Stimulated activated naive CD8-positive, alpha-beta T cell treated with anti-CD3 and anti-CD28 coated beads, Interleukin-15, Interleukin-2, amounts not matched to agents 100 U/mL and 50 U/mL, for 24 hours (primary cell): ENCODE results near the gene UBAC2.
"Not testable (repeated sequence)": the region's sequence is repeated elsewhere in the genome, so short reads cannot be mapped to it uniquely, and the experiment has no call there.

ENCODE experiments used
- ATAC-seq: fragments of 150-1000 bp; cut with Tn5 transposase; one replicate; pipeline ENCODE4 v1.10.0; 2021
- DNase-seq: peaks from one replicate; pipeline ENCODE4 v3.0.0; 2021

The UBAC2 gene

DNA sequence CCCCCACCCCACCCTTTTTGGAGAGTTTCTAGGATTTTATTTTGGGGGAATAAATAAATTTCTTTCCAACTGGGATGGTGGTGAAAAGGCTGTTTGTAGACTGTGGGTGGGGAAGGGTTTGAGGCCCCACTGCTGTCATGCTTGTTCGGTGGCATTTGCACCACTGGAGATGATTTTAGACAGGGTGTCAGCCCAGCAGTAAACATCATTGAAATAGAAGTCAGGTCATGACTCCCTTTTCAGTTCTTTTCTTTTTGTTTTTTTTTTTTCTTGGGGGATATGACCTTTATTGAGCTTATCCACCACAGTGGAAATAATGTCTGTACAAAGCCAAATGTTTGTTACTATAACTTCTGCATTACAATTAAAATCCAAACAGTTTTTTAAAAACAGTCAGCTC, 14.1 kb downstream of the UBAC2 start:
- DNase-seq (no peak), ATAC-seq (peak; percentile 45)

DNA sequence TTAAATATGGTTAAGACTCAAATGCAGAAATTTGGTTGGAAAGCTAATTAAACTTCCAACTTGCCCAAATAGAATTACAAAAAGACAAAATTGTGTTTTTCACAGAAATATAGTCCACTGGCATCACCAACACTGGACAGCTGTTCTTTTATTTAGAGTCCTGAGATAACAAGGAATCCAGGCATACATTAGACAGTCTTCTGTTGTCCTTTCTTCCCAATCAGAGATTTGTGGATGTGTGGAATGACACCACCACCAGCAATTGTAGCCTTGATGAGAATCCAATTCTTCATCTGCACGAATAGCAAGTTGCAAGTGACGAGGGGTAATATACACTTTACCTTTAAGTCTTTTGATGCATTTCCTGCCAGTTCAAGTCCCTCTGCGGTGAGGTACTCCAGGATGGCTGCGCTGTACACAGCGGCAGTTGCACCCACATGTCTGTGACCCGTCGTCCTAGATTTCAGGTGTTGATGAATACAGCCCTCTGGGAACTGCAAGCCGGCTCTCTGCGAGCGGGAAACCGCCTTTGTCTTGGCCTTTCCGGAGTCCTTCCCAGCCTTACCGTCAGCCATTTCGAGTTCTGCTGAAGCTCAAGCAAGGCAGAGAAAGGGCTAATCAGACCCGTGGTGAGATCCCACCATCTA, 14.7 kb downstream of the UBAC2 start:
- peak; percentile 62 for DNase-seq

DNA sequence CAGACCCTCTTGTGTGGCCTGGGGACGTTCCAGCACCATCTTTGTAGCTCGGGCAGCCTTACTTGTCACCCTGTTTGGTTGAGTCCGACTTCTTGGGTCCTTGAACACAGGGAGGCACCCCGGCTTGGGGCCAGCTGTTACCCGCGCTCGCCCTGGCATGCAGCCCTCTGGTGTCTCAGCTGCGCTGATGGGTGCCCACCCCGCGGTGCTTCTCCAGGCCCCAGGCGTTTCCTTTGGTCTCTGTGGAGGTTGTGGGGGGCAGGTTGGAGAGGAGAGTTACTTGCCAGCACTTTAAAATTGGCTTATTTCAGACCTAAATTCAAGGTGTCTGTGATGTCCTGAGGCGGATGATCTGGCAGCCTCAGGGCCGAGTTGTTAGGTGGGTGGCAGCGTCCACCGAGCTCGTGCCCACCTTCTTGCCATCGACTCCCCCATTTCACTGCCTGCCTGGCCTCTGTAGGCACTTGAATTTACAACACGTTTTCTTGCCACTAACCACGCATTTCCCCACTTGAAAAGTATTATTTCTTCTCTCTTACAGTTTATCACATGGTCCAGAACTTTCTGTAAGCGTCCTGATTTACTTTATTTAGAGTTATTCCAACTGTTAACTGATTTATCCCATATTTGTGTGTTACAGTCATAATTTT, 16.9 kb downstream of the UBAC2 start:
- ATAC-seq: no peak

More for the DNA sequence above, 14.7 kb downstream of the UBAC2 start:
- ATAC-seq: peak; percentile 37

DNA sequence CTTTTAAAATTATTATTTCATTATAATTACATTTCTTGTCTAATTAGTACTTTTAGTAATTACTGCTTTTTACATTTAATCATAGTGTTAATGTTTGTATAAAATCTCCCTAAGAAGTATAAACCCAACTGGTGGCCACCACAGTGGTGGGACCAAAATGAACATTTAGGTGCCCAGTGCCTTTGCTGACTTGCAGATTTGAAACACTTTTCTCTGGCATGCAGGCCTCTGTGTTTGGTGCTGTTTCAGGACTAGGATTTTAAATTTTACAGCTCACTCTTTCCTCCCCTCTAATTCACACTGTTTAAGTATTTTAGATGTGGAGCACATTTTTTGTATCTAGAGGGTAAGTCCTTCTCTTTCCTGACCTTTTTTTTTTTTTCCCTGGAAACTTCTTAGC, 17.5 kb downstream of the UBAC2 start:
- DNase-seq (no peak), ATAC-seq (no peak)

More for the DNA sequence above, 16.9 kb downstream of the UBAC2 start:
- peak; percentile 50 for DNase-seq

DNA sequence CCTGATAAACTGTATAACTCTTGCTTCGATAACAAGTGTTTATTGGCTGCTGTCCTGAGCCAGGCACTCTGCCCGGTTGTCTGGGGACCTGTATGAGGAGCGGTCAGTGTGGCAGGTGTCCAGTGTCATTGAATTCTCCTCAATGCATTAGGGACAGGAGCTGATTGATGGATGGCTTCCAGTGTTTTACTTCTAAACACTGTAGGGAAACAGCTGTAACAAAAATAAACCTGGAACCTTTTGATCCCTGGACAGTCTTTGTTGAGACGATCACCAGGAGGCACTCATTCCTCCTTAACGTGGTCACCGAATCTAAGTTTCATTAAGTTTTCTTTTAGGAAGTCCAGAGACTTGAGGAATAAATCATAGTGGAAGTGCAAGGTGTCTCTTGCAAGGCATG, 17.9 kb downstream of the UBAC2 start:
- DNase-seq: no peak
- no peak for ATAC-seq

DNA sequence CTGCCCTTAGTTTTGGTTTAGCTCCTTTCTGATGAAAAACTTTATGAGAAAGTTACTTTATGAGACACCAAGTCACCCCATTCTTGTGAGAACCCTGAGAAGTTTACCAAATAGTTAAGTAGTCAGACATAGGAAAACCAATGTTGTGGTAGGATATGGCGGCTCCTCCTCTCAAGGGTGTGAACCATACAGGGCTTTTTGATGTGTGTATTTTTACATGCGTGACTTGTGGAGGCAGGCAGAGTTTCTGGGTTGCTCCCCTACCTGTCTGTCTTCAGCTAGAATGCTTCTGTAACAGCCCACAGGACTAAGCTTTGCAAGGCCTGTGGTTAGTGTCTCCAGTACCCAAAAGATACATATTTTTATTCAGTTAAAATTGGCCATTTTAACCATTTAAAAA, 18.3 kb downstream of the UBAC2 start:
- peak; percentile 50 for ATAC-seq
- DNase-seq: peak; percentile 38

DNA sequence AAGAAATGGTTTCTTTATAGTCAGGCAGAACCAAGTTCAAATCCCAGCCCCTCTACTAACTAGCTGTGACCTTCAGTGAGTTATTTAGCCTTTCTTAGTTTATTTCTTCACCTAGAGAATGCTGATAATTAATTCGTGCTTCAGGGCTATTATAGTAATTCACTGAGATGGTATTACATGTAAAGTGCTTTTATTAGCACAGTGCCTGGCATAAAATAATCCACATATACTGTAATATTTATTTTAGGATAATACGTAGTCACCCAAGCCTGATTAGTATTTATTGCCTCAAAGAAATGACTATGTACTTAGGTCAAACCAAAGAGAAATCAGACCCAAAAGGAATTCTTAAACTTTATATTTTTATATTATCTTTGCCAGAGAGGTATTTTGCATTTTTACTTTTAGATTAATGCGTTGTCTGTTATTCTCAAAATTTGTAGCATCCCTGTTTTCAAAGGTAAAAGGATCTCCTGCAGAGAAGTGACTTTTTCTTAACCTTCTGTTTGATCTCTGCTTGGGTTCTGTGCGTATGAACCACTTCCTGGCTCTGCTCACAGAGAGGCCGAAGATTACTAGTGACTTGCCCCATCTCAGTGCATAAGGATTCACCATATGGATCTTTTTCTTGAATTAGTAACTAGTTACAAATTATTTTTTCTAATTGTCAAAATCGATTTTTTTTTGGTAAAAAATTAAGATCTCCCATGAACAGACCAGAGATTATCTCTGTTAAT, 19.7 kb downstream of the UBAC2 start:
- ATAC-seq (peak; percentile 52), DNase-seq (no peak)

DNA sequence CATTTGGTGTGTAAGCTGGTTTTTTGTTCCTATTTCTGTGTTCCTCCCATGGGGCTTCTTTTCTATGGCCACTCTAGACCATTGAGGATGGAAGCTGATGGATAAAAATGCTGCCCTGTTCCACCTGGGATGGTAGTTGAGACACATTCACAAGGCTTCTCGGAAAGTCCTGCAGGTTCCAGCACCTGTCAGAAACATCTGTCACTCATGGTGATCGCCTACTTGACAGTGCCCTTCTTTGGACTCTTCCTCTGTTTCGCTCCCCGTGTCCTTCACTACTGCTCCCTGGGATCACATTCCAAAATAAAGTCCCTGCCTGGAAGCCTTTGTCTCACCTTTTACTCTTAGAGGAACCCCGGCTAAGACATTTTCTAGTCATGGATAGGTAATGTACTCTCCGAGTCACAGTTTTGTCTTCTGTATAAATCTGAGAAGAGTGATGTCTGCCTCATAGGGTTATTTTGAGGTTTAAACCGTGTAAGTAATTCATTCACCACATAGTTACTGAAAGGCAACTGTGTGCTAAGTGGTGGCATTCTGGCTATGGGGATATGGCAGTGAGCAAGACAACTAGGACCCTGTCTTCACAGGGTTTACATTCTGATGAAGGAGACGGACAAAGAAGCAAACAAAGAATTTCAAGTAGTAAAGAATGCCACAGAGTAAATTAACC, 21.0 kb downstream of the UBAC2 start:
- DNase-seq: no peak
- ATAC-seq: peak; percentile 44

DNA sequence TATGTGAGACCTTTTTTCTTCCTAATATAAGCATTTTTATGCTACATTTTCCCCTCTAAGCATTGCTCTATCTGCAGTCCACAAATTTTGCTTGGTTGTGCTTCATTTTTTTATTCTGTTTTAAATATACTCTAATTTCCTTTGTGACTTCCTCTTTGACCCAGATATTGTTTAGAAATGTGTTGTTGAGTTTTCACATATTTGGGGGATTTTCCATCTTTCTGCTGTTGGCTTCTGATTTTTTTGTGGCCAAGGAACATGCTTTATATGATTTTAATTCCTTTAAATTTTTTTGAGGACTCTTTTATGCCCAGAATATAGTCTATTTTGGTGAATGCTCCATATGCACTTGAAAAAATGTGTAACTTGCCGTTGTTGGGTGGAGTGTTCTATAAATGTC, 22.9 kb downstream of the UBAC2 start:
- no peak for DNase-seq
- ATAC-seq: no peak

DNA sequence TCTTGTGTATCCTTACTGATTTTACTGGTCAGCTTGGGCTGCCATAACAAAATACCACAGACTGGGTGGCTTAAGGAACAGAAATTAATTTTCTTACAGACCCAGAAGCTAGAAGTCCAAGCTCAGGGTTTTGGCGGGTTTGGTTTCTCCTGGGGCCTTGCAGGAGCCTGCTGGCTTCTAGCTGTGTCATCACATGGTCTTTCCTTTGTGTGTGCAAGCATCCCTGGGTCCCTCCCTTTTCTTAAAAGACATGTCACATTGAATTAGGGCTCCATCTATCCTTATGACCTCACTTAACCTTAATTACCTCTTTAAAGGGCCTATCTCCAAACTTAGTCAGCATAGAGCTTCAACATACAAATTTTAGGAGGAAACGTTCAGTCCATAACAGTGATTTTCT, 23.4 kb downstream of the UBAC2 start:
- DNase-seq (no peak), ATAC-seq (no peak)

DNA sequence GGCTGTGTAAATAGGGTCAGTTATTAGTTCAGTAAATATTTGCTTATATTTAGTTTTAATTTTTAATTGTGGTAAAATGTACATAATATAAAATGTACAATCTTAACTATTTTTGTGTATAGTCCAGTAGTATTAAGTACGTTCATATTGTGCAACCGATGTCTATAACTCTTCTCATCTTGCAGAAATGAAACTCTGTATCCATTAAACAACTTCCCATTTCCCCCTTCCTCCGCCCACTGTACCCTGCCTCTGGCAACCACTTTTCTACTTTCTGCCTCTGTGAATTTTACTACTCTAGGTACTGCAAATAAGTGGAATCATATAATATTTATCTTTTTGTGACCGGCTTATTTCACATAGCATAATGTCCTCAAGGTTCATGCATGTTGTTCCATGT, 24.4 kb downstream of the UBAC2 start:
- ATAC-seq (no peak), DNase-seq (no peak)

DNA sequence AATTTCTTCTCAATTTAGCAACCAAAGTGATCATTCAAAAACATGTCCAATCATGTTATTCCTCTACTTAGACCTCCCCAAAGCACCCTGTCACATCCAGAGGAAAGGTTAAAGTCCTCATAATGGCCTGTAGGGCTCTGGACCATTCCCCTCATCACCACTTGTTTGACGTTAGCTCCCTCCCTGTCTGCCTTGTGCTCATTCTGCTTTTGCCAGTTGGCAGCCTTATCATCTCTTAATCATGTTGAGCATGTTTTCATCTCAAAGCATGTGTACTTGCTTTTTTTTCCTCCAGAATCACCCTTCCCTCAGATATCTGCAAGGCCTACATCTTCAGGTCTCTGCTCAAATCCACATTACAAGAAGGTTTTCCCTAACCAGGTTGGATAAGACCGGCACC, 25.9 kb downstream of the UBAC2 start:
- ATAC-seq (no peak), DNase-seq (no peak)

DNA sequence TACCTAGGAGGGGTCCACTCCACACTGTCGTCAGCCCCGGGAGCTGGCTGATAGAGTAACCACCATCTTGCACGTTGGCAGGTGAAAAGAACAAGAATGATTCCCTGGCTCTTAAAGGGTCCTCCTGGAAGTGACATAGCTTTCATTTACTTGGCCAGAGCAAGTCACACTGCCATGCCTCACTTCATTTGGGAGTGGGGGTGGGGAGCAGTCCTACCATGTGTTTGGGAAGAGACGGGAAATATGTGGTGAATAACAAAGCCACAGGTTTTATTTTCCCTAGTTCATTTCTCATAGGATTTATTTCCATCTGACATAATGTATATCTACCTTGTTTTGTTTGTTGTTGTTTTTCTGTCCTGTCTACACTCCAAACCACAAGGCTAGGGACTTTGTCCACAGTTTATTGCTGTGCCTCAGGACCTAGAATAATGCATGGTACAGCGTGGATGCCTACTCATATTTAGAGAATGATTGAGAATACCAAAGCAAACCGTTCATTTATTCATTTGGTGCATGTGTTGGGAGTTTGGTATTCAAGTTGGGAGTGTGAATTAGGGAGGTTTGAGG, 26.8 kb downstream of the UBAC2 start:
- DNase-seq (no peak), ATAC-seq (no peak)

DNA sequence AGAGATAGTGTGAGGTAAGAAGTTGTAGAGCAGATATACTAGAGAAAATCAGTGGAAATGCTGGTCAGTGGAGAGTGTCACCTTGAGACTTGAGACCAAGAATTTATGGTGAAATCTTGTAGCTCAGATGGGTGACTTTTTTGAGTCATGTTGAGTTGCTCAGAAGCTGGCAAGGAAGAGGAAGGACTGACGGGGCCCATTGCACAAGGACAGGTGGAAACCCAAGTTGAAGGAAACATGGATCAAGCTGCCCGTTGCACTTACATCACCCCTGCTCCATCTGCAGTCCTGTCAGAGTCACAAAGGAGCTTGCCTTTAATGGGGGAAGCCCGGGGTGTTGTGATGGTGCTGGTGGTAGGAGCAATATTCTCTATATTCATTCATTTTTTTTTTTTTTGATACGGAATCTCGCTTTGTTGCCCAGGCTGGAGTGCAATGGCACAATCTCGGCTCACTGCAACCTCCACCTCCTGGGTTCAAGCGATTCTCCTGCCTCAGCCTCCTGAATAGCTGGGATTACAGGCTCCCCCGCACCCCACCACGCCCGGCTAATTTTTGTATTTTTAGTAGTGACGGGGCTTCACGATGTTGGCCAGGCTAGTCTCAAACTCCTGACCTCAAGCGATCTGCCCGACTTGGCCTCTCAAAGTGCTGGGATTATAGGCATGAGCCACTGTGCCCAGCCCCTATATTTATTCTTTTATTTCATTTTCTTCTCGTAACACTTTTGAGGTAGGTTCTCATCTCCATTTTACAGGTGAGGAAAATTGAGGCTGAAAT, 27.4 kb downstream of the UBAC2 start:
- no peak for DNase-seq
- ATAC-seq: peak; percentile 6

DNA sequence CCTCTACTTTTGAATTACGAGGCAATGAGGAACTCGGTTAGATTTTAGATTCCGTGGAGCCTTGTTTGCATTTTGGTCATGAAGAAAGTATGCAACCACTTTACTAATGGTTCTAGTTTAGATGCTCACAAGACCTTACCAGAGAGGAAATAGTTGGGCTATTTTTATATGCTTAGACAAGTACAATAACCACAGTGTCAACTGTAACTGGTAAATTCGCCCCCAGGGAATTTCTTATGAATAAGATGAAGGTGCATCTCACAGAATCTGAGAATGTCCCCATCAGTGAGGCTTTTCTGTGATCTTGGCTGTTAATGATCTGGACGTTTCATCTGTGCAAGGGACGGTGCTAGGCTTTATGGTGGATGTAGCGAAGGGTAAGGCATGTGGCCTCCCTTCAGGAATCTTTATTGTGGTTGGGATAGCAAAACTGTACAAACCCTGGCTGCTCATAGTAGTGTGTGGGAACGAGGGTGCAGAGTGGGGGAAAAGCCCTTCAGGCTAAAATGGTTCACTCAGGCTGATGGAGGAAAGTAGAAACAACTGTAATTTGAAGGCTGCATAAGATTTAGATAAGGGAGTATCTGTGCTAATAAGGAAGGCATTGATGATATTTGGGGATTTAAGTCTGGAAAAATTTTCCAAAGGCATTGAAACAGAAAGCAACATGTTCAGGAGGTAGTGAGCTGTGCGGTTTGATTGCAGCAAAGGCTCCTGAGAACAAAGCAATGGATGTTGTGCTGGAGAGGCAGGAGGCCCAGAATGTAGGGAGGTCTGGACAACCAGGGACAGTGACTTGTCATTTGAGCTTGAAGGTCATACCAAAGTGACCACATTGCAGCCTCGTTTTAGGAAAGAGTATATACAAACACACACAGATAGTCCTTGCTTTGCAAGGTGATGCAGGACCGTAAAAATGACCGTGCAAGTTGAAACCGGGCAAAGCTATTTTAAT, 28.4 kb downstream of the UBAC2 start:
- DNase-seq: no peak
- ATAC-seq: peak; percentile 82

DNA sequence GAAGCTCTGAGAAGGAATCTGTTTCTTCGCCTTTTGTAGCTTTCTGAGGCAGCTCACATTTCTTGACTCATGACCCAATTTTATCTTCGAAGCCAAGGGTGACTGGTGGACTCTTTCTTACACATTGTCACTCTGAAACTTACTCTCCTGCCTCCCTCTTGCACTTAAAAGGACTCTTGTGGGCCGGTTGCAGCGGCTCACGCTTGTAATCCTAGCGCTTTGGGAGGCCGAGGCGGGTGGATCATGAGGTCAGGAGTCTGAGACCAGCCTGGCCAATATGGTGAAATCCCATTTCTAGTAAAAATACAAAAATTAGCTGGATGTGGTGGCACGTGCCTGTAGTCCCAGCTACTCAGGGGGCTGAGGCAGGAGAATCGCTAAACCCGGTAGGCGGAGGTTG, 29.9 kb downstream of the UBAC2 start:
- DNase-seq: not testable (repeated sequence)
- ATAC-seq: peak; percentile 20

DNA sequence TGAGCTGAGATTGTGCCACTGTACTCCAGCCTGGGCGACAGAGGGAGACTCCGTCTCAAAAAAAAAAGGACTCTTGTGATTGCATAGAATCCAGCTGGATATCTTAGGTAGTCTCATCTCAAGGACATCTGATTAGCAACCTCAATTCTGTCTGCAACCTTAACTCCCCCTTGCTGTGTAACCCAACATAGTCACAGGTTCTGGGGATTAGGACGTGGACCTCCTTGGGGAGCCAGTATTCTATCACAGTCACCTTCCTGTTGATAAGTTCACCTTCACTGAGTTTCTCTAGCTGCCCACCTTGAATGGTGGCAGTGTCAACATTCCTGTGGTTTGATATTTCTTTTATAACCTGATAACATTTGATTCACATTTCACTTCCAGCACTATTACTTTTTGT, 30.3 kb downstream of the UBAC2 start:
- ATAC-seq (no peak), DNase-seq (no peak)

DNA sequence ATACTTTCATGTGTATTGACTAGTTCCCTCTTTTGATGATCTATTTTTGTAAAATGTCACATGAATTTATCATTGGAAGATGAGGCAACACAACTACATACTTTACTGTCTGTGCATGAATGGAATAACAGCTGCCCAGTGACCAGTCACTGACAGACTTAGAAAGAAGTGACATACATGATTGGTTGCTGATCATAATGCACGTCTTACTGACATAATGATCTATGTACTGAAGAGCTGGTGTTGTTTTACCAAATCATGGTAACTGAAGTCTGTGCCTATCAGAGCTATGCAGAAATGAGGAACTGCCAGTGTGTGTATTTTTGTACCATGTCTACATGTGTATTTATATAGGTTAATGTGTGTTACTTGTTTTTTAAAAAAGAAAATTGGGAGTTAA, 31.1 kb downstream of the UBAC2 start:
- DNase-seq (no peak), ATAC-seq (peak; percentile 17)

DNA sequence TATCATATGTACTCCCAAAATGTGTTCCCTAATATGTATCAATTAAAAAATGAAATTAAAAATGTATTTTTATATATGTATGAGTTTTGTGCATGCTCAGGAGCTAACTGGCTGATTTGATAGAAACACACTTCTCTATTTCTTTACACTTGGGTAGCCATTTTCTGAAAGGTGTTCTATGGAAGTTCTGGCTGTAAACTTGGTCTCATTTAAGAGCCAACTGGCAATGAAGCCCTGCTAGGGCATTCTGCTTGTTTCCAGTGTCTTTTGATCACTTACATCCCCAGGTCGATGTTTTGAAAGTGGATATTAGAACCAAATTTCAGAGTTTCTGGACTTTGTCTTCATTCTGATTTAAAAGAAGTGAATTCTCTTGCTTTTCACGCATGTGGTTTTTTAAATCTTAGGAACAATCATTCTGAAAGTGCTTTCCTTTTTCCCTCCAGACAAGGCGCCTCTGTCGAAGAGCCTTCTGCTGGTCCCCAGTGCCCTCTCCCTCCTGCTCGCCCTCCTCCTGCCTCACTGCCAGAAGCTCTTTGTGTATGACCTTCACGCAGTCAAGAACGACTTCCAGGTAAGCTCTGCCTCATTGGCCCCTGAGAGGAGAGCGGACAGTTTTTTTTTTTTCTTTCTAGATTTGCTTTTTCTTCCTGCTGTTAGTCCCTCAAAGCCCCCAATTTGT, 37.5 kb downstream of the UBAC2 start:
- DNase-seq (peak; percentile 53), ATAC-seq (peak; percentile 94)

DNA sequence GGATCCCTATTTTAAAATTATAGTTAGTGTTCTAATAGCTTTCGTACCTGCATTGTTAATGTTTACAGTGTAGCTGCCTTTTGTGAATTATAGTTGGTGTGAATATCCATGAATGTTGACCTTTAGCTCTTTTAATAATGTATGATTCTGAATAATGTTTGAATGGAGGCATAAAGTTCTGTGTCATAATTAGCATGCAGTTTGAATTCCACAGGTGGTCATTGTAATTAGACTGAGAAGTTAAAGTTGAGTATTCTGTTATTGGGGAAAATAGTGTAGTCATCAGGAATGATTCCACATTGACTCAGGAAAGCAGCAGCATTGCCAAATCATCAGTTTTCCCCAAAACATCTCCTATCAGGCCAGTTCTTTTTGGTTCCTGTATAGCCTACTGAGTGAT, 45.4 kb downstream of the UBAC2 start:
- no peak for ATAC-seq

More for the DNA sequence above, 45.4 kb downstream of the UBAC2 start:
- no peak for DNase-seq
